Measurements from ENCODE around the gene ZNF599. TPM values are rescaled to one million over a fixed set of nuclear protein-coding genes. Genes with fewer than 3 reads are reported as not detected.
A peak's percentile ranks its signal among the peaks of the same experiment; 100 is the strongest.

The ZNF599 gene
- polyA plus RNA-seq (2011; rRNA removed) (5.9 and 7.1 TPM in 2 replicates), polyA minus RNA-seq (2011; rRNA and poly(A)+ RNA removed) (3.3 and 3.4 TPM in 2 replicates)

DNA sequence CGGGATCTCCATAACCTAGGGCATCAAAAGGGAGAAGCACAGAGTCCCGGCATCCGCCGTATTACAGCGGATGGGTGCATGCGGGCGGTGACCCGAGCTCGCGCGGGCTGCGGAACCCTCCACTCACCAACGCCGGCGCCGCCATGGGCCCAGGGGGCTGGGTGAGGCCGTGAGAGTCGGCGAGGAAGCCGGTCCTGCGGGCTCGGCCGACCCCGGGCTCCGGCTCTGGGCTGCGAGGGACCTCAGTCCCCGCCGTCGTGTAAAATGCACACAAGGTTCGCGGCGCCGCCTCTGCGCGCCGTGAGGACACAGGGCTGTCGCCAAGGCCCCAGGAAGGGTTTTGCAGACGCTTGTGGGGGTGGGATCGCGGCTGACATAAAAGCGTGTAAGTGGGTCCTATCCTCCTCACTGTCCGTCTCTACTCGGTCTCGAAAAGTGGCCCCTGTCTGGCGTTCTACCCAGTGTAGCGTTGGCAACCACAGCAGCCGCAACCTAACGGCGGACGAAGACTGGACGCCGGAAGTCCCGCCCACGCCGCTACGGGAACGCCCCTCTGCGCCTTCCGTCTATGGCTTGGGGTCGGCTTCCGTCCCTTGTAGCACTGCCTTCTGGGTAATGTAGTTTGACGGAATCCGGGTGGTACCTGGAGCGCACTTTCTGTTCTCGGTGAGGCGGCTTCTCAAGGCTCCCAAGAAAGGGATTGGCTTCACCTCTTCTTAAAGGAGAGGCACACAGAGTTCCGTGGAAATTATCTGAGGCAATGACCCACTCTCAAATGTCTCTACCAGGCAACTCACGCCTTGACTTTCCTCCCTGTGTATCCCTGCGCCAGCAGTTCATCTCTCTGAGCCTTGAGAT lies at the start of gene ZNF599:
Gene ZNF599 (minus strand): TSS at position 519 of the 858 bp plus-strand sequence. CDS start 374 bp downstream, at position 145.
- DNase-seq (ENCODE audit: low read depth) = peak; percentile 47
- POLR2A ChIA-PET = no interaction called here
- peaks cover 7% of the 10 kb centered on the region for H3K36me3 ChIP-seq (ENCODE audit: control insufficient read depth, insufficient read depth, low read length)
- CTCF ChIA-PET = no interaction called here
- no peaks in the 10 kb centered on the region for H3K27me3 ChIP-seq (ENCODE audit: control insufficient read depth, insufficient read depth, low read length)
- peak within 1 kb of the TSS; percentile 80 for H3K4me3 ChIP-seq (ENCODE audit: low read depth, low read length)
- TF ChIP-seq, protein P1, sequence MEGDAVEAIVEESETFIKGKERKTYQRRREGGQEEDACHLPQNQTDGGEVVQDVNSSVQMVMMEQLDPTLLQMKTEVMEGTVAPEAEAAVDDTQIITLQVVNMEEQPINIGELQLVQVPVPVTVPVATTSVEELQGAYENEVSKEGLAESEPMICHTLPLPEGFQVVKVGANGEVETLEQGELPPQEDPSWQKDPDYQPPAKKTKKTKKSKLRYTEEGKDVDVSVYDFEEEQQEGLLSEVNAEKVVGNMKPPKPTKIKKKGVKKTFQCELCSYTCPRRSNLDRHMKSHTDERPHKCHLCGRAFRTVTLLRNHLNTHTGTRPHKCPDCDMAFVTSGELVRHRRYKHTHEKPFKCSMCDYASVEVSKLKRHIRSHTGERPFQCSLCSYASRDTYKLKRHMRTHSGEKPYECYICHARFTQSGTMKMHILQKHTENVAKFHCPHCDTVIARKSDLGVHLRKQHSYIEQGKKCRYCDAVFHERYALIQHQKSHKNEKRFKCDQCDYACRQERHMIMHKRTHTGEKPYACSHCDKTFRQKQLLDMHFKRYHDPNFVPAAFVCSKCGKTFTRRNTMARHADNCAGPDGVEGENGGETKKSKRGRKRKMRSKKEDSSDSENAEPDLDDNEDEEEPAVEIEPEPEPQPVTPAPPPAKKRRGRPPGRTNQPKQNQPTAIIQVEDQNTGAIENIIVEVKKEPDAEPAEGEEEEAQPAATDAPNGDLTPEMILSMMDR (IDR thresholded peaks at IDR 0.05; ENCODE audit: insufficient read depth, low read depth, low read length) = no peak

DNA sequence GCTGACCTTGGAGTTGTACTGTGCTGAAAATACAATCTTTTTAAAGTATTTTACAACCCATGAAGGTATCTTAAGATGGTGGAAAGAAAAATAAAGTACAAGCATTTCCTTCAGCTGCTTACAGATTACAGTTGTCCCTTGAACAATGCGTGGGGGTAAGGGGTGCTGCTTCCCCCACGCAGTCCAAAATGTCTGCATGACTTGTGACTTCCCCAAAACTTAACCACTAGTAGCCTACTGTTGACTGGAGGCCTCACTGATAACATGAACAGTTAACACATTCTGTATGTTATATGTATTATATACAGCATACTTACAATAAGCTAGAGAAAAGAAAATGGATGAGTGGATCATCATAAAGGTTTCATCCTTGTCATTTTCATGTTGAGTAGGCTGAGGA lies 45.3 kb upstream of the ZNF599 start:
- TF ChIP-seq, protein P1 (IDR thresholded peaks at IDR 0.05; ENCODE audit: insufficient read depth, low read depth, low read length) = no peak
- H3K27me3 ChIP-seq (ENCODE audit: control insufficient read depth, insufficient read depth, low read length) = no peaks in the 10 kb centered on the region
- H3K4me3 ChIP-seq (ENCODE audit: low read depth, low read length) = no peak overlapping the region
- ChIA-PET POLR2A (no interaction called here), CTCF (no interaction called here)
- no peaks in the 10 kb centered on the region for H3K36me3 ChIP-seq (ENCODE audit: control insufficient read depth, insufficient read depth, low read length)
- DNase-seq (ENCODE audit: low read depth) = no peak

DNA sequence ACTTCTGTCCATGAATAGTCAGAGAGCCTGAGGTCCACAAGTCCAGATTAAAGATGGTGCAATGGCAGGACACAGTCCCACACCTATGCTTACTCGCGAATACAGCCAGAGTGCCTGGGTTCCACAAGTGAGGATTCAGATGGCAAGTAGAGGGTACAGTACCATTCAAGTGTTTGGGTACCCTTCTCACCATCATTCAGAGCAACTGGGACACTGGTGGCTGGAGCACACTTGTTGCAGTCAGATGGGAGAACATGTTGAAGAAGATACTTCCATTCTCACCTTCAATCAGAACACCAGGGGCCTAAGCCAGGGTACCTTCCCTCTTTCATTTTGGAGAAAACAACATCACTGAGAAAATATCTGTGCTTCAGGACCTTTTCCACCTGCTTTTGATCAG lies 43.7 kb upstream of the ZNF599 start:
- CTCF ChIA-PET = no interaction called here
- TF ChIP-seq, protein P1 (IDR thresholded peaks at IDR 0.05; ENCODE audit: insufficient read depth, low read depth, low read length) = no peak
- Histone ChIP-seq H3K4me3 (ENCODE audit: low read depth, low read length) (no peak overlapping the region), H3K27me3 (ENCODE audit: control insufficient read depth, insufficient read depth, low read length) (no peaks in the 10 kb centered on the region), H3K36me3 (ENCODE audit: control insufficient read depth, insufficient read depth, low read length) (no peaks in the 10 kb centered on the region)
- no peak for DNase-seq (ENCODE audit: low read depth)
- POLR2A ChIA-PET = no interaction called here

DNA sequence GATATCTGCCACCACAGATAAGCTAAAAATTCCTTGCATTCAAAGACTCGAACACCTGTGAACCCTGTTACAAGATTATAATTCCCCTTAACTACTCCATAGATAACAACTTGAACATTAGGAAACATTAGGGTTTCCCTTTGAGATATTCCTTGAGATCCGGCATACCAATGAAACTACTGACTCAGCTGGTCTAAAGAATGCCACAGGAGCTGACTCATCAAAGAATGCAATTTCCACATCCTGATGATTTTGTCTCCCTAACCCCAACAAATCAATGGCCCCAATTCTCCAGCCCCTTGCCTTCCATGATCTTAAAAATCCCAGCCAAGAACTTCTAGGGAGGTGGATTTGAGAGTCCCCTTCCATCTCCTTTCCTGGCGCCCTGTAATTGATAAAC lies 35.6 kb upstream of the ZNF599 start:
- ChIA-PET POLR2A (no interaction called here), CTCF (no interaction called here)
- H3K4me3 ChIP-seq (ENCODE audit: low read depth, low read length) = no peak overlapping the region
- no peaks in the 10 kb centered on the region for H3K36me3 ChIP-seq (ENCODE audit: control insufficient read depth, insufficient read depth, low read length)
- DNase-seq (ENCODE audit: low read depth) = peak; percentile 1
- TF ChIP-seq, protein P1 (IDR thresholded peaks at IDR 0.05; ENCODE audit: insufficient read depth, low read depth, low read length) = no peak
- no peaks in the 10 kb centered on the region for H3K27me3 ChIP-seq (ENCODE audit: control insufficient read depth, insufficient read depth, low read length)

DNA sequence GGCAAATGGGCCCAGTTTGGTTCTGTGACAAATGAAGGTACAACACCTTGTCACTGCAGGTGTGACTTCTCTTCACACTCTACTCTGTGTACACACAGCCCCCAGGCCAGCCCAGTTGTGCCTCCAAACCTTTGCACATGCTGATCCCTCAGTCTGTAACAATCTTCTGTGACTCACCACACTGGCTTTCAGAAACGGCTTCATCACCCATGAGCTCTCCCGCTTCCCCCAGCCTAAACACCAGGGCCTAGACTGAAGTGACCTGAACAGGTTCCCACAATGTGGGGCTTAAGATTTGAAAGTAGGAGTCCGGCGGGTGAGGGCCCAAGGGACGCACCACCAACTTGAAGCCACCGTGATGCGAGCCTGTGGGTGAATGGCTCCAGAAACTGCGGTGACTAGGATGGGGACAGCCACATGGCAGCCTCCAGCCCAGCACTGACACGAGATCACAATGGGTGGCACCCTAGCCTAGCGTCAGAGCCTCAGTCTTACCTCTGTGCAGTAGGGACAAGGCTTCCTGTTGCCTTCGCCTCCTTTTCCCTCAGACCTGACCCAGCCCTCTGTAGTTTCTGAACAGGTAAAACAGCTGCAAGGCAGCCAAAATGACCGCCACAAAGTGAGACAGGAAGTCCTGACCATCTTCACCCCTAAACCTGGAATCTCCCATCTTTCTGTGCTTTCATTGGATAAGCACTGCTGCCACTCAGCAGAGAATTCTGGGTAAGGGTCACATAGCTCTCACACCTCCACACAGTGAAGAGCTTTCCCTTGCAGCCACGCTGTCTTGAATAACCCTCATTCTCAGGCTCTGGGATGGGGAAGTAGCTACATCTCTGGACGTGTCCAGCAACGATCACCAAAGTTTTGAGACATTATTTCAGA lies 34.2 kb upstream of the ZNF599 start:
- ChIA-PET CTCF (no interaction called here), POLR2A (no interaction called here)
- no peak for DNase-seq (ENCODE audit: low read depth)
- TF ChIP-seq, protein P1 (IDR thresholded peaks at IDR 0.05; ENCODE audit: insufficient read depth, low read depth, low read length) = no peak
- H3K4me3 ChIP-seq (ENCODE audit: low read depth, low read length) = no peak overlapping the region
- H3K36me3 ChIP-seq (ENCODE audit: control insufficient read depth, insufficient read depth, low read length) = no peaks in the 10 kb centered on the region
- H3K27me3 ChIP-seq (ENCODE audit: control insufficient read depth, insufficient read depth, low read length) = no peaks in the 10 kb centered on the region
